HepG2 (cell line): ENCODE measurements around the gene ABAT. TPM values are rescaled to one million over a fixed set of nuclear protein-coding genes. Genes with fewer than 3 reads are reported as not detected.
A peak's percentile ranks its signal among the peaks of the same experiment; 100 is the strongest.

Source experiments
- AHDC1 ChIP-seq: sonication (generic); formaldehyde crosslinking; IDR thresholded peaks from 2 replicates; pipeline ENCODE4 v1.5.1; 2020; ENCODE audit warnings: mild to moderate bottlenecking, missing genetic modification reagents, borderline replicate concordance
- ATF7-NPFF ChIP-seq: sonication (generic); formaldehyde crosslinking; IDR thresholded peaks from 2 replicates; pipeline ENCODE4 v1.8.1; 2023; ENCODE audit warnings: mild to moderate bottlenecking, low read depth, missing genetic modification reagents, moderate library complexity
- CREB3 ChIP-seq: sonication (generic); formaldehyde crosslinking; IDR thresholded peaks from 2 replicates; pipeline ENCODE4 v1.5.0; 2020; ENCODE audit warnings: missing genetic modification reagents
- DNMT1 ChIP-seq: sonication (generic); formaldehyde crosslinking; IDR thresholded peaks from 2 replicates; pipeline ENCODE4 v1.5.1; 2020; ENCODE audit warnings: mild to moderate bottlenecking, missing genetic modification reagents
- GRHL1 ChIP-seq: sonication (generic); formaldehyde crosslinking; conservative IDR thresholded peaks from 2 replicates; pipeline ENCODE4 v1.8.0; 2022; ENCODE audit warnings: missing genetic modification reagents
- JARID2 ChIP-seq: sonication (generic); formaldehyde crosslinking; IDR thresholded peaks from 2 replicates; pipeline ENCODE4 v1.8.1; 2023; ENCODE audit warnings: missing genetic modification reagents, inconsistent platforms; ENCODE audit not compliant: insufficient replicate concordance
- MAFF ChIP-seq: IDR thresholded peaks from 2 replicates; pipeline ENCODE4 v1.6.1; 2011; ENCODE audit warnings: low read depth, low read length, improper control_type of control experiment
- MAFG ChIP-seq: sonication (generic); formaldehyde crosslinking; IDR thresholded peaks from 2 replicates; pipeline ENCODE4 v1.5.1; 2020; ENCODE audit warnings: mild to moderate bottlenecking, missing genetic modification reagents
- NR3C1 ChIP-seq: sonication (generic); formaldehyde crosslinking; IDR thresholded peaks from 2 replicates; pipeline ENCODE4 v1.4.0; 2020; ENCODE audit warnings: missing genetic modification reagents
- PAX8 ChIP-seq: sonication (generic); formaldehyde crosslinking; IDR thresholded peaks from 2 replicates; pipeline ENCODE4 v1.8.0; 2022; ENCODE audit warnings: mild to moderate bottlenecking, missing genetic modification reagents, borderline replicate concordance
- POGZ ChIP-seq: sonication (generic); formaldehyde crosslinking; IDR thresholded peaks from 2 replicates; pipeline ENCODE4 v1.4.0; 2020; ENCODE audit warnings: mild to moderate bottlenecking, missing genetic modification reagents
- RBFOX2 ChIP-seq: fragments of 200-400 bp; formaldehyde crosslinking; IDR thresholded peaks from 2 replicates; pipeline ENCODE4 v1.6.1; 2017; ENCODE audit warnings: low read depth, mild to moderate bottlenecking, low read length
- REXO4 ChIP-seq: sonication (generic); formaldehyde crosslinking; IDR thresholded peaks from 2 replicates; pipeline ENCODE4 v1.8.0; 2022; ENCODE audit warnings: missing genetic modification reagents, mild to moderate bottlenecking, borderline replicate concordance
- SIN3A ChIP-seq: IDR thresholded peaks from 2 replicates; pipeline ENCODE4 v1.6.1; 2011; ENCODE audit warnings: low read depth, mild to moderate bottlenecking, control low read depth, low read length, borderline replicate concordance
- SPEN ChIP-seq: sonication (generic); formaldehyde crosslinking; IDR thresholded peaks from 2 replicates; pipeline ENCODE4 v1.5.1; 2020; ENCODE audit warnings: low read depth, mild to moderate bottlenecking, missing genetic modification reagents
- SSRP1 ChIP-seq: IDR thresholded peaks from 2 replicates; pipeline ENCODE4 v1.6.1; 2016; ENCODE audit warnings: control low read depth
- ZFAT ChIP-seq: sonication (generic); formaldehyde crosslinking; conservative IDR thresholded peaks from 2 replicates; pipeline ENCODE4 v1.8.1; 2023; ENCODE audit warnings: missing genetic modification reagents, inconsistent platforms
- ZFY ChIP-seq: sonication (generic); formaldehyde crosslinking; IDR thresholded peaks from 2 replicates; pipeline ENCODE4 v1.4.0; 2020; ENCODE audit warnings: missing genetic modification reagents
- ZNF205 ChIP-seq: IDR thresholded peaks from 2 replicates; pipeline ENCODE4 v1.6.1; 2018; ENCODE audit warnings: missing biosample characterization, missing genetic modification reagents
- ZNF263 ChIP-seq: sonication (generic); formaldehyde crosslinking; IDR thresholded peaks from 2 replicates; pipeline ENCODE4 v1.4.0; 2020; ENCODE audit warnings: missing genetic modification reagents
- ZNF44 ChIP-seq: sonication (generic); formaldehyde crosslinking; IDR thresholded peaks from 2 replicates; pipeline ENCODE4 v1.5.1; 2020; ENCODE audit warnings: mild to moderate bottlenecking, missing genetic modification reagents
- ZNF558 ChIP-seq: sonication (generic); formaldehyde crosslinking; IDR thresholded peaks from 2 replicates; pipeline ENCODE4 v1.9.0; 2022; ENCODE audit warnings: mild to moderate bottlenecking, missing genetic modification reagents, borderline replicate concordance
- ZNF644 ChIP-seq: IDR thresholded peaks from 2 replicates; pipeline ENCODE4 v1.6.1; 2016; ENCODE audit warnings: low read depth
- ZNF724P ChIP-seq: sonication (generic); formaldehyde crosslinking; IDR thresholded peaks from 2 replicates; pipeline ENCODE4 v1.8.0; 2022; ENCODE audit warnings: missing genetic modification reagents, borderline replicate concordance
- polyA plus RNA-seq, 8 experiments: library from polyadenylated mRNA; depleted of rRNA in 3 of 8; stranded (reverse) in 7 of 8; unstranded in 1 of 8; fragments of >200 nt; fragmentation: Illumina TruSeq in 4 of 8; extraction: Trizol in 4 of 8; gene quantifications; 2 replicates each; pipeline versions ENCODE4 v1.2.1 to v1.2.3, GENCODE V29; 2011 to 2016; ENCODE audit warnings: low read depth in 4 of 8, missing spikeins in 1 of 8, mixed read lengths in 1 of 8; ENCODE audit not compliant: insufficient read depth in 1 of 8
- total RNA-seq, 5 experiments: library from RNA; depleted of rRNA; stranded (reverse); fragments of >200 nt; fragmentation: Illumina TruSeq; extraction: Trizol; gene quantifications; 2 replicates each; pipeline ENCODE4 v1.2.3, GENCODE V29; 2016; ENCODE audit warnings: low read depth in 1 of 5

Gene ABAT
- total and polyA plus RNA-seq, 2 of the 13 experiments (the other 11 are each of a cell fraction or from before 2014, with no cell fraction given) = 47.6 to 97.3 TPM

- TF ChIP-seq JARID2 (CRISPR knock-in tag) (no peak), CREB3 (no peak), NR3C1 (CRISPR knock-in tag) (no peak), ZNF44 (CRISPR knock-in tag) (0 out of 2 replicates have a peak, but pooled peaks have one; percentile 17), ZNF644 (CRISPR knock-in tag) (no peak), ATF7-NPFF (CRISPR knock-in tag) (no peak; the same call in 1 of the 2 replicates), RBFOX2 (peak; percentile 16; the same call in 1 of the 2 replicates), DNMT1 (CRISPR knock-in tag) (no peak), MAFG (no peak), ZNF558 (CRISPR knock-in tag) (no peak), ZNF724P (CRISPR knock-in tag) (no peak), ZFAT (CRISPR knock-in tag) (no peak), MAFF (no peak), AHDC1 (CRISPR knock-in tag) (0 out of 2 replicates have a peak, but pooled peaks have one; percentile 34), SSRP1 (CRISPR knock-in tag) (peak; percentile 54; the same call in 1 of the 2 replicates), POGZ (CRISPR knock-in tag) (no peak), ZNF263 (no peak), GRHL1 (CRISPR knock-in tag) (no peak), SIN3A (peak; percentile 53; the same call in 1 of the 2 replicates), REXO4 (peak; percentile 76), ZNF205 (CRISPR knock-in tag) (peak; percentile 94), SPEN (CRISPR knock-in tag) (no peak), ZFY (no peak), PAX8 (CRISPR knock-in tag) (no peak)
These were observed 124.2 kb downstream of the ABAT start (continued) for GRCh38 chr16:8798535-8799157.
